T47D (cell line): Measurements from ENCODE around the gene LCN2.

Experiments
- DNase-seq, 2 experiments: peaks; one replicate each; pipeline versions ENCODE4 v3.0.0 to v3.0.0-alpha.2; 2011 to 2012; ENCODE audit warnings: low read depth in 1 of 2, low spot score in 1 of 2
- JUND ChIP-seq: IDR thresholded peaks from 2 replicates; pipeline ENCODE4 v1.6.1; 2012; ENCODE audit warnings: low read depth
- in situ Hi-C: cut with HindIII; loops from 2 replicates; pipeline ENCODE4 v1.10.0; 2016; ENCODE audit warnings: low sequenced_read_pairs, low pct_unique_long_range_greater_than_20kb

Gene LCN2

DNA sequence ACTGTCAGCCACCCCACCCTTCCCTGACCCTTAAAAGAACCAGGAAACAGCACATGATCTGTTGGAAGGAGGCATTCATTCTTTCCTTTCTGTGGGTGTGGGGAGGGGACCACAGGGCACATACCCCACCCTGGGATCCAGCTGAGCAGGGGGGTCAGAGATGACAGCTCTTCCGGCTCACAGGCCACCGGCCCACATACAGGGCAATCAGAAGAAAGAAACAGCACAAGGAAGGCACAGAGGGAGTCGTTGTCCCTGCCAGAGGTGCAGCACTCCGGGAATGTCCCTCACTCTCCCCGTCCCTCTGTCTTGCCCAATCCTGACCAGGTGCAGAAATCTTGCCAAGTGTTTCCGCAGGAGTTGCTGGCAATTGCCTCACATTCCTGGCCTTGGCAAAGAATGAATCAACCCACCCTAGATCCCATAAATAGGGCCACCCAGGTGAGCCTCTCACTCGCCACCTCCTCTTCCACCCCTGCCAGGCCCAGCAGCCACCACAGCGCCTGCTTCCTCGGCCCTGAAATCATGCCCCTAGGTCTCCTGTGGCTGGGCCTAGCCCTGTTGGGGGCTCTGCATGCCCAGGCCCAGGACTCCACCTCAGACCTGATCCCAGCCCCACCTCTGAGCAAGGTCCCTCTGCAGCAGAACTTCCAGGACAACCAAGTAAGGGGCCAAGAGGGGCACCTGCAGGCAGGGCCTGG lies at the start of gene LCN2:
Gene LCN2 (plus strand): TSS at position 453 of the 701 bp plus-strand sequence. CDS start 73 bp downstream, at position 526.
- DNase-seq: peak in 1 of 2 experiments; percentile 81
- in situ Hi-C loops: no loop called here

DNA sequence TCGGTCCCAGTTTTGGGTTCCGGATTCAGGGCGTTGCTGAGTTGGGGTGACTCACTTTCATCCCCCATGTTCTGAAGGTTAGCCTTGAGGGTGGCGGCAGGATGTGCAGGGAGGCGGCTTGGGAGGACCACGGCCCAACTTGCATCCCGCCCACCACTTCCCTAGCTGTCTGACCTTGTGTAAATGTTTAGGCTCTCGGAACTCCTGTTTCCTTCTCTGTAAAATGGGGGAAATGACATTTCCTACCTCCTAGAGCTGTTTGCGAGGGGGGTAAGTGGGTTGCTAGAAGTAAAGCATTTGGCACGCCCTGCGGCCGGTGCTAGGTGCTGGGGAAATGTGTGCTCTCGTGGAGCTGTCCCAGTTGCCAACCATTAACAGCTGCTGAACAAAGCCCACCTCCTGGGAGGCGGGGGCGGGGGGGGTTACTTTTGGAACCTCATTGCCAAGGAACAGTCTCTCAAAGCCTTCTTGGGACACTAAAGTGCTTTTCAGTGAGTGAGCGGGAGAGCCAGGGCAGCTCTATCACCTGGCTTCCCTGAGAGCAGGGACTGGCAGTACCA lies 49.2 kb upstream of the LCN2 start:
- in situ Hi-C loops: no loop called here
- no peak for TF ChIP-seq JUND
- DNase-seq: no peak

More for the DNA sequence above, at the start of gene LCN2:
- TF ChIP-seq JUND: no peak

- in situ Hi-C loops: no loop called here
- DNase-seq: no peak
- TF ChIP-seq JUND: no peak
These were observed 48.7 kb upstream of the LCN2 start for GRCh38 chr9:128100581-128100980.

GRCh38 chr9:128101231-128101661 lies 48.0 kb upstream of the LCN2 start:
- in situ Hi-C loops: no loop called here
- TF ChIP-seq JUND: no peak

DNA sequence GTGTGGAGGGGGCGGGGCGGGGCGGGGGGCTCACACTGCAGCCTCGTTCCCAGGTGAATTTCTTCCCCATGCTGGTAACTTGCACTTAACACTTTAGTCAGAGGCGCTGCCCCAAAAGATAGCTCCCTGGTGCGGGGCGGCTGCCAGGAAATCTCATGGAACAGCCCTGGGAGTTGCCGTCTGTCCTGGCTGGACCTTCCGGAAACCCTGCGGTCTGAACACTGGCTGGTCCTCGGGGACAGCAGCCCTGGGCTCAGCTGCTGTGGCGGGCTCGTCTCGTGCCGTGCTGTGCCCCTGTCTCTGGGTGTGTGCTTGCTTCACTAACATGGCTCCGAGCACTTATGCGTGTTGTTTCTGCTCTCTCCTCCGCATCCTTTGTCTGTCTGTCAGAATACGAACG lies 47.6 kb upstream of the LCN2 start:
- in situ Hi-C loops: no loop called here
- no peak for TF ChIP-seq JUND
- DNase-seq: no peak

More at GRCh38 chr9:128101231-128101661, 48.0 kb upstream of the LCN2 start:
- DNase-seq: no peak

GRCh38 chr9:128102196-128102595 lies 47.1 kb upstream of the LCN2 start:
- TF ChIP-seq JUND: no peak
- in situ Hi-C loops: no loop called here
- DNase-seq: no peak

- DNase-seq: no peak
- TF ChIP-seq JUND: no peak
- in situ Hi-C loops: no loop called here
These were observed 46.2 kb upstream of the LCN2 start for GRCh38 chr9:128102861-128103588.

GRCh38 chr9:128103589-128103962 lies 45.7 kb upstream of the LCN2 start:
- no peak for DNase-seq
- TF ChIP-seq JUND: no peak
- in situ Hi-C loops: no loop called here

DNA sequence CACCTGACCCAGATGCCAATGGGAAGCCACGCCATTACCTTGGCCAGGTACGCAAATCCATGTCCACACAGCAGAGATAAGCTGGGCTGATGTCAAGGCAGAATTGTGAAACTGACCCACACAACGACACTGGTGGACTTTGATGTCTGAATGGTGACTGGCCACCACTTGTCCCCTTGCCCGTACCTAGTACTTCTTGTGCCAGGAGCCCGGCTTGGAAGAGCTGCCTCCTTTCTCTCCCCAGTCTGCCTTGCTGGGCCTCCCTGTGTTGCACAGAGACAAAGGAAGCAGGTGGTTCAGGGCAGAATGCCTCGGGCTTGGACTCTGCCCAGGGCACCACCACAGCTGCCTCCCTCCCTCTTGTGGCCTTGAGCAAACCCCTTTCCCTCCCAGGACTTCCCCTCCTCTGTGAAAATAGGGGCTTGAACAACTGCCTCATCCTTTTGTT lies 45.1 kb upstream of the LCN2 start:
- in situ Hi-C loops: no loop called here
- no peak for TF ChIP-seq JUND
- no peak for DNase-seq

- no peak for DNase-seq
- in situ Hi-C loops: no loop called here
- no peak for TF ChIP-seq JUND
These were observed 43.6 kb upstream of the LCN2 start for GRCh38 chr9:128105538-128106175.

DNA sequence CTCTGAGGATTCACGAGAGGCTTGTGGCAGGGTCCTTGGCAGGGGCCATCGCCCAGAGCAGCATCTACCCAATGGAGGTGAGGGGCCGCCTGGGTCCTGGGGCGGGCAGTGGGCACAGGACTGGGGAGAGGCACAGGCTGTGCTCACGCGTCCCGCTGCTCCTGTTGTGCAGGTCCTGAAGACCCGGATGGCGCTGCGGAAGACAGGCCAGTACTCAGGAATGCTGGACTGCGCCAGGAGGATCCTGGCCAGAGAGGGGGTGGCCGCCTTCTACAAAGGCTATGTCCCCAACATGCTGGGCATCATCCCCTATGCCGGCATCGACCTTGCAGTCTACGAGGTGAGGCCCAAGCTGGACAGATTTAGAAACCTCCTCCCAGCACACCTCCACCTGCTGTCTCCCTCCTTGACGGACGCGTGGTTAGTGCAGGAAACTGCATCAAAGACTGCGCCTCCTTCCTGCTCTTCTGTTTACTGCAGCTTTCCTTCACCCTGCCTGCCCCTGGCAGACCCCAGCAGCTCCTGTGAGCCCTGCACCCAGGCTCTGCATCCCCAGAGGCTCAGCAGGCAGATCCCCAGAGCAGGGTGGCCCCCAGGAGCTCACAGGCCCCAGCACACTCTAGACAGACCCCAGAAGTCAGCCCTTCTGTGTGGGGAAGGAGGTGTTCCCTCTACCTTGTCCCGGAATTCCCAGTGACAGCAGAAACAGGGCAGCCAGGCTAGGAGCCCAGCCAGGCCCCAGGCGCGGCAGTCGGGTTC lies 42.9 kb upstream of the LCN2 start:
- no peak for TF ChIP-seq JUND
- in situ Hi-C loops: no loop called here
- DNase-seq: no peak

- no peak for DNase-seq
- TF ChIP-seq JUND: no peak
- in situ Hi-C loops: no loop called here
These were observed 42.2 kb upstream of the LCN2 start for GRCh38 chr9:128106940-128107467.
